K562 (cell line): ENCODE results near the gene MIEF1. TPM values are rescaled to one million over a fixed set of nuclear protein-coding genes. Genes with fewer than 3 reads are reported as not detected.
A peak's percentile ranks its signal among the peaks of the same experiment; 100 is the strongest.

ENCODE experiments used
- ATAC-seq: fragments of 200-7000 bp; cut with Tn5 transposase; 3 replicates; pipeline ENCODE4 v1.9.1; 2020; ENCODE audit warnings: moderate library complexity
- BruUV-seq: library from RNA; stranded (reverse); fragments of 400-500 nt; replicated peaks from 2 replicates; lab custom pipeline; 2021; lab: Mats Ljungman, UMichigan
- CTCF ChIA-PET: fragments of 300-600 bp; formaldehyde crosslinking; extraction: SDS; loops from one replicate; lab custom pipeline; 2021; ENCODE audit warnings: low intra/inter-chr PET ratio; lab: Yijun Ruan, JAX
- POLR2A ChIA-PET: fragments of 300-600, 350-650 bp; sonication (Branson Sonifier 250); formaldehyde crosslinking; extraction: SDS; loops from one replicate; lab custom pipeline; 2021; ENCODE audit warnings: antibody characterized with exemption, inconsistent platforms; lab: Yijun Ruan, JAX
- DNase-seq, 4 experiments: peaks; one replicate each; pipeline versions ENCODE4 v3.0.0 to v3.0.0-alpha.2; 2011 to 2018; ENCODE audit warnings: low spot score in 3 of 4, mixed read lengths in 3 of 4; ENCODE audit errors: extremely low read depth in 1 of 4
- FAIRE-seq: peaks from 2 replicates; lab custom pipeline; 2011; peaks lifted over from hg19 to GRCh38; lab: Jason Lieb, UNC
- H2AFZ ChIP-seq: 2 replicates; pipeline ENCODE4 v1.6.0; 2011; ENCODE audit warnings: low read depth, low read length, control low read depth, inconsistent platforms
- H3K27ac ChIP-seq: fragments of 200-600 bp; 3 replicates; pipeline ENCODE4 v1.8.0; 2011; ENCODE audit warnings: low read depth, mild to moderate bottlenecking, control low read depth, inconsistent platforms, low read length, moderate library complexity, mixed read lengths; ENCODE audit errors: extremely low read depth
- H3K27me3 ChIP-seq, 2 experiments: fragments of 300-600 bp in 1 of 2; 2 replicates in 1 of 2; 3 replicates in 1 of 2; pipeline versions ENCODE4 v1.6.0 to v1.8.0; 2011; ENCODE audit warnings: inconsistent platforms in 2 of 2, low read length in 2 of 2, mild to moderate bottlenecking in 1 of 2, mixed read lengths in 1 of 2, moderate library complexity in 1 of 2; ENCODE audit not compliant: control insufficient read depth in 2 of 2, insufficient read depth in 2 of 2
- H3K36me3 ChIP-seq: fragments of 300-600 bp; 3 replicates; pipeline ENCODE4 v1.8.0; 2011; ENCODE audit warnings: mild to moderate bottlenecking, low read length, inconsistent platforms; ENCODE audit not compliant: control insufficient read depth, insufficient read depth
- H3K4me1 ChIP-seq, 2 experiments: fragments of 200-600 bp in 1 of 2; replicated peaks in 1 of 2; 2 replicates in 1 of 2; 3 replicates in 1 of 2; pipeline versions ENCODE4 v1.5.1 to v1.8.0; 2011; ENCODE audit warnings: inconsistent platforms in 2 of 2, low read length in 2 of 2, mild to moderate bottlenecking in 1 of 2, mixed read lengths in 1 of 2, moderate library complexity in 1 of 2; ENCODE audit not compliant: control insufficient read depth in 2 of 2, insufficient read depth in 2 of 2
- H3K4me2 ChIP-seq: 2 replicates; pipeline ENCODE4 v1.6.1; 2011; ENCODE audit warnings: low read length, control low read depth, inconsistent platforms, mixed read lengths; ENCODE audit not compliant: insufficient read depth
- H3K4me3 ChIP-seq: fragments of 200-600 bp; sonication (generic), shearing (Covaris generic); 2 replicates; pipeline ENCODE4 v1.5.1; 2016; ENCODE audit warnings: control low read depth, inconsistent platforms
- H3K79me2 ChIP-seq: fragments of 200-600 bp; 3 replicates; pipeline ENCODE4 v1.8.0; 2011; ENCODE audit warnings: low read length, inconsistent platforms; ENCODE audit not compliant: control insufficient read depth, insufficient read depth
- H3K9ac ChIP-seq, 2 experiments: 2 replicates each; pipeline versions ENCODE4 v1.6.0 to v1.6.1; 2011; ENCODE audit warnings: low read depth in 2 of 2, low read length in 2 of 2, control low read depth in 1 of 2, inconsistent platforms in 1 of 2, mild to moderate bottlenecking in 1 of 2, mixed read lengths in 1 of 2; ENCODE audit not compliant: insufficient read depth in 1 of 2
- H3K9me1 ChIP-seq: one replicate; pipeline ENCODE4 v1.6.0; 2011; ENCODE audit warnings: inconsistent platforms, mild to moderate bottlenecking, low read length, moderate library complexity; ENCODE audit not compliant: control insufficient read depth, insufficient read depth
- H3K9me3 ChIP-seq: replicated peaks from 2 replicates; pipeline ENCODE4 v1.5.1; 2011; ENCODE audit warnings: low read depth, low read length, inconsistent platforms; ENCODE audit not compliant: control insufficient read depth, insufficient read depth
- H4K20me1 ChIP-seq: replicated peaks from 2 replicates; pipeline ENCODE4 v1.6.1; 2011; ENCODE audit warnings: low read length, inconsistent platforms, mixed read lengths; ENCODE audit not compliant: control insufficient read depth, insufficient read depth
- ARHGAP35 ChIP-seq: fragments of 450-650 bp; IDR thresholded peaks from 2 replicates; pipeline ENCODE4 v1.6.1; 2018; ENCODE audit not compliant: partially characterized antibody
- DNMT1 ChIP-seq: fragments of 450-650 bp; IDR thresholded peaks from 2 replicates; pipeline ENCODE4 v1.6.1; 2016; ENCODE audit warnings: antibody characterized with exemption, mild to moderate bottlenecking
- ETV5 ChIP-seq: sonication (generic); formaldehyde crosslinking; IDR thresholded peaks from 2 replicates; pipeline ENCODE4 v1.4.0; 2020; ENCODE audit warnings: low read depth, mild to moderate bottlenecking, missing genetic modification reagents
- MTA2 ChIP-seq: fragments of 450-650 bp; IDR thresholded peaks from 2 replicates; pipeline ENCODE4 v1.6.1; 2016; ENCODE audit warnings: low read depth
- POLR2AphosphoS5 ChIP-seq: IDR thresholded peaks from 2 replicates; pipeline ENCODE4 v1.6.1; 2011; ENCODE audit warnings: mild to moderate bottlenecking, low read depth, low read length, moderate library complexity; ENCODE audit not compliant: control insufficient read depth, insufficient read depth
- RBM15 ChIP-seq: fragments of 200-400 bp; formaldehyde crosslinking; IDR thresholded peaks from 2 replicates; pipeline ENCODE4 v1.6.1; 2018; ENCODE audit warnings: mild to moderate bottlenecking, low read length, moderate library complexity; ENCODE audit not compliant: insufficient read depth
- WGBS: fragments of 100-300 bp; shearing (Covaris generic); methylation state at CpG from one replicate; pipeline ENCODE4 v1.1.6; 2016; ENCODE audit warnings: low coverage, mixed read lengths; ENCODE audit not compliant: insufficient coverage; ENCODE audit errors: missing lambda C conversion rate; 5-methylcytosine and 5-hydroxymethylcytosine counted together
- in situ Hi-C: fragments of 300-500 bp; cut with MboI; formaldehyde crosslinking; loops from 4 replicates; pipeline ENCODE4 v1.15.0; 2018; ENCODE audit warnings: inconsistent platforms, mixed read lengths
- intact Hi-C: fragments of 100-400 bp; cut with micrococcal nuclease; formaldehyde crosslinking; loops from 2 replicates; pipeline ENCODE4 v1.14.2; 2022
- polyA plus RNA-seq, 8 experiments: library from polyadenylated mRNA; depleted of rRNA in 4 of 8; stranded (reverse) in 5 of 8; unstranded in 3 of 8; fragments of >200 nt; fragmentation: Nextera tagmentation in 2 of 8; fragmentation: Illumina TruSeq in 1 of 8; extraction: Ambion mirVana in 2 of 8; extraction: Trizol in 1 of 8; gene quantifications; 2 replicates each; pipeline versions ENCODE4 v1.2.1 to v1.2.3, GENCODE V29; 2011 to 2014; ENCODE audit warnings: inconsistent platforms in 1 of 8, missing spikeins in 1 of 8
- total RNA-seq, 7 experiments: library from RNA; depleted of rRNA in 6 of 7; stranded (reverse); fragments of >200 nt in 6 of 7; fragmentation: Illumina TruSeq in 2 of 7; extraction: Trizol in 2 of 7; gene quantifications; 2 replicates each; pipeline versions ENCODE4 v1.2.1 to v1.2.3, GENCODE V29; 2011 to 2021; ENCODE audit warnings: low replicate concordance in 1 of 7
- TF ChIP-seq, protein P1 (sequence below): fragments of 450-650 bp; formaldehyde crosslinking; IDR thresholded peaks from 2 replicates; pipeline ENCODE4 v1.4.0; 2022; ENCODE audit warnings: missing genetic modification characterization
- TF ChIP-seq, protein P2 (sequence below): fragments of 250-450 bp; sonication (Bioruptor Pico); IDR thresholded peaks from 2 replicates; pipeline ENCODE4 v1.8.0; 2021; ENCODE audit warnings: mild to moderate bottlenecking, moderate library complexity

Gene MIEF1
- total and polyA plus RNA-seq, 9 of the 15 experiments (the other 6 are each of a cell fraction or from before 2014, with no cell fraction given) = 10.9 to 51.8 (median 25.5) TPM

- Histone ChIP-seq H3K4me3 (no peak overlapping the region), H3K9me3 (no peaks in the 10 kb centered on the region), H3K4me2 (no peak overlapping the region), H3K9me1 (no peaks in the 10 kb centered on the region), H3K4me1 (peaks cover 42 to 78% of the 10 kb centered on the region in 2 experiments), H3K79me2 (peaks cover 65% of the 10 kb centered on the region), H3K27me3 (no peaks in the 10 kb centered on the region), H2AFZ (no peak overlapping the region), H4K20me1 (no peaks in the 10 kb centered on the region), H3K27ac (no peak overlapping the region), H3K36me3 (no peaks in the 10 kb centered on the region), H3K9ac (peak overlapping the region in 1 of 2 experiments; percentile 52; a peak in 2 of 4 replicates)
- no peak for FAIRE-seq
- POLR2A ChIA-PET = interaction anchor here (0.6 to 1.4 kb wide), 4 partner anchors 9 to 387 kb away, joined by 3 to 4 read pairs (median 4); partner anchors contain the start of gene APOBEC3G
- in situ Hi-C loops = no loop called here
- no TSS peak for BruUV-seq
- no peak for ATAC-seq
- CTCF ChIA-PET = no interaction called here
- intact Hi-C loops = loop anchor here (2.0 to 5.0 kb wide), 2 partner anchors 23 to 53 kb away; no protein-coding TSS in a partner anchor
- DNase-seq = no peak
- no peak for TF ChIP-seq DNMT1
- TF ChIP-seq ARHGAP35 = no peak
- no peak for TF ChIP-seq POLR2AphosphoS5
- TF ChIP-seq, protein P1, sequence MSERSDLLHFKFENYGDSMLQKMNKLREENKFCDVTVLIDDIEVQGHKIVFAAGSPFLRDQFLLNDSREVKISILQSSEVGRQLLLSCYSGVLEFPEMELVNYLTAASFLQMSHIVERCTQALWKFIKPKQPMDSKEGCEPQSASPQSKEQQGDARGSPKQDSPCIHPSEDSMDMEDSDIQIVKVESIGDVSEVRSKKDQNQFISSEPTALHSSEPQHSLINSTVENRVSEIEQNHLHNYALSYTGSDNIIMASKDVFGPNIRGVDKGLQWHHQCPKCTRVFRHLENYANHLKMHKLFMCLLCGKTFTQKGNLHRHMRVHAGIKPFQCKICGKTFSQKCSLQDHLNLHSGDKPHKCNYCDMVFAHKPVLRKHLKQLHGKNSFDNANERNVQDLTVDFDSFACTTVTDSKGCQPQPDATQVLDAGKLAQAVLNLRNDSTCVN (CRISPR knock-in tag) = no peak
- TF ChIP-seq MTA2 = no peak
- TF ChIP-seq, protein P2, sequence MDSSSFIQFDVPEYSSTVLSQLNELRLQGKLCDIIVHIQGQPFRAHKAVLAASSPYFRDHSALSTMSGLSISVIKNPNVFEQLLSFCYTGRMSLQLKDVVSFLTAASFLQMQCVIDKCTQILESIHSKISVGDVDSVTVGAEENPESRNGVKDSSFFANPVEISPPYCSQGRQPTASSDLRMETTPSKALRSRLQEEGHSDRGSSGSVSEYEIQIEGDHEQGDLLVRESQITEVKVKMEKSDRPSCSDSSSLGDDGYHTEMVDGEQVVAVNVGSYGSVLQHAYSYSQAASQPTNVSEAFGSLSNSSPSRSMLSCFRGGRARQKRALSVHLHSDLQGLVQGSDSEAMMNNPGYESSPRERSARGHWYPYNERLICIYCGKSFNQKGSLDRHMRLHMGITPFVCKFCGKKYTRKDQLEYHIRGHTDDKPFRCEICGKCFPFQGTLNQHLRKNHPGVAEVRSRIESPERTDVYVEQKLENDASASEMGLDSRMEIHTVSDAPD (CRISPR knock-in tag) = no peak
- no peak for TF ChIP-seq RBM15
- no peak for TF ChIP-seq ETV5 (CRISPR knock-in tag)
- 96% methylated on average over 9 of the region's 10 CpGs for WGBS
Observed at GRCh38 chr22:39463931-39464390, 38.1 kb upstream of the MIEF1 start.
